K562 (cell line): ENCODE data around the gene BHMT2. TPM values are rescaled to one million over a fixed set of nuclear protein-coding genes. Genes with fewer than 3 reads are reported as not detected.

Experiments used
- ATAC-seq: fragments of 200-7000 bp; cut with Tn5 transposase; 3 replicates; pipeline ENCODE4 v1.9.1; 2020; ENCODE audit warnings: moderate library complexity
- BruUV-seq: library from RNA; stranded (reverse); fragments of 400-500 nt; replicated peaks from 2 replicates; lab custom pipeline; 2021; lab: Mats Ljungman, UMichigan
- CTCF ChIA-PET: fragments of 300-600 bp; formaldehyde crosslinking; extraction: SDS; loops from one replicate; lab custom pipeline; 2021; ENCODE audit warnings: low intra/inter-chr PET ratio; lab: Yijun Ruan, JAX
- POLR2A ChIA-PET: fragments of 300-600, 350-650 bp; sonication (Branson Sonifier 250); formaldehyde crosslinking; extraction: SDS; loops from one replicate; lab custom pipeline; 2021; ENCODE audit warnings: antibody characterized with exemption, inconsistent platforms; lab: Yijun Ruan, JAX
- DNase-seq, 4 experiments: peaks; one replicate each; pipeline versions ENCODE4 v3.0.0 to v3.0.0-alpha.2; 2011 to 2018; ENCODE audit warnings: low spot score in 3 of 4, mixed read lengths in 3 of 4; ENCODE audit errors: extremely low read depth in 1 of 4
- FAIRE-seq: peaks from 2 replicates; lab custom pipeline; 2011; peaks lifted over from hg19 to GRCh38; lab: Jason Lieb, UNC
- H2AFZ ChIP-seq: 2 replicates; pipeline ENCODE4 v1.6.0; 2011; ENCODE audit warnings: low read depth, low read length, control low read depth, inconsistent platforms
- H3K27ac ChIP-seq: fragments of 200-600 bp; 3 replicates; pipeline ENCODE4 v1.8.0; 2011; ENCODE audit warnings: low read depth, mild to moderate bottlenecking, control low read depth, inconsistent platforms, low read length, moderate library complexity, mixed read lengths; ENCODE audit errors: extremely low read depth
- H3K27me3 ChIP-seq, 2 experiments: fragments of 300-600 bp in 1 of 2; 2 replicates in 1 of 2; 3 replicates in 1 of 2; pipeline versions ENCODE4 v1.6.0 to v1.8.0; 2011; ENCODE audit warnings: inconsistent platforms in 2 of 2, low read length in 2 of 2, mild to moderate bottlenecking in 1 of 2, mixed read lengths in 1 of 2, moderate library complexity in 1 of 2; ENCODE audit not compliant: control insufficient read depth in 2 of 2, insufficient read depth in 2 of 2
- H3K36me3 ChIP-seq: fragments of 300-600 bp; 3 replicates; pipeline ENCODE4 v1.8.0; 2011; ENCODE audit warnings: mild to moderate bottlenecking, low read length, inconsistent platforms; ENCODE audit not compliant: control insufficient read depth, insufficient read depth
- H3K4me1 ChIP-seq, 2 experiments: fragments of 200-600 bp in 1 of 2; replicated peaks in 1 of 2; 2 replicates in 1 of 2; 3 replicates in 1 of 2; pipeline versions ENCODE4 v1.5.1 to v1.8.0; 2011; ENCODE audit warnings: inconsistent platforms in 2 of 2, low read length in 2 of 2, mild to moderate bottlenecking in 1 of 2, mixed read lengths in 1 of 2, moderate library complexity in 1 of 2; ENCODE audit not compliant: control insufficient read depth in 2 of 2, insufficient read depth in 2 of 2
- H3K4me2 ChIP-seq: 2 replicates; pipeline ENCODE4 v1.6.1; 2011; ENCODE audit warnings: low read length, control low read depth, inconsistent platforms, mixed read lengths; ENCODE audit not compliant: insufficient read depth
- H3K4me3 ChIP-seq: fragments of 200-600 bp; sonication (generic), shearing (Covaris generic); 2 replicates; pipeline ENCODE4 v1.5.1; 2016; ENCODE audit warnings: control low read depth, inconsistent platforms
- H3K79me2 ChIP-seq: fragments of 200-600 bp; 3 replicates; pipeline ENCODE4 v1.8.0; 2011; ENCODE audit warnings: low read length, inconsistent platforms; ENCODE audit not compliant: control insufficient read depth, insufficient read depth
- H3K9ac ChIP-seq, 2 experiments: 2 replicates each; pipeline versions ENCODE4 v1.6.0 to v1.6.1; 2011; ENCODE audit warnings: low read depth in 2 of 2, low read length in 2 of 2, control low read depth in 1 of 2, inconsistent platforms in 1 of 2, mild to moderate bottlenecking in 1 of 2, mixed read lengths in 1 of 2; ENCODE audit not compliant: insufficient read depth in 1 of 2
- H3K9me1 ChIP-seq: one replicate; pipeline ENCODE4 v1.6.0; 2011; ENCODE audit warnings: inconsistent platforms, mild to moderate bottlenecking, low read length, moderate library complexity; ENCODE audit not compliant: control insufficient read depth, insufficient read depth
- H3K9me3 ChIP-seq: replicated peaks from 2 replicates; pipeline ENCODE4 v1.5.1; 2011; ENCODE audit warnings: low read depth, low read length, inconsistent platforms; ENCODE audit not compliant: control insufficient read depth, insufficient read depth
- H4K20me1 ChIP-seq: replicated peaks from 2 replicates; pipeline ENCODE4 v1.6.1; 2011; ENCODE audit warnings: low read length, inconsistent platforms, mixed read lengths; ENCODE audit not compliant: control insufficient read depth, insufficient read depth
- BACH1 ChIP-seq: fragments of 200-800 bp; sonication (Bioruptor generic); IDR thresholded peaks from 2 replicates; pipeline ENCODE4 v1.6.1; 2016; ENCODE audit warnings: missing genetic modification characterization, missing compliant biosample characterization
- BRD9 ChIP-seq: fragments of 450-650 bp; IDR thresholded peaks from 2 replicates; pipeline ENCODE4 v1.6.1; 2018; ENCODE audit warnings: low read depth; ENCODE audit not compliant: partially characterized antibody
- DIDO1 ChIP-seq: fragments of 450-650 bp; IDR thresholded peaks from 2 replicates; pipeline ENCODE4 v1.6.1; 2016; ENCODE audit warnings: low read depth, missing biosample characterization, missing genetic modification characterization
- ELK3 ChIP-seq: fragments of 450-650 bp; formaldehyde crosslinking; IDR thresholded peaks from 2 replicates; pipeline ENCODE4 v1.4.0; 2020; ENCODE audit warnings: mild to moderate bottlenecking
- FOXM1 ChIP-seq, 2 experiments: fragments of 450-650 bp in 1 of 2; sonication (generic) in 1 of 2; formaldehyde crosslinking in 1 of 2; IDR thresholded peaks; 2 replicates each; pipeline versions ENCODE4 v1.6.1 to v1.9.0; 2017 to 2022; ENCODE audit warnings: low read depth in 2 of 2, mild to moderate bottlenecking in 2 of 2, missing genetic modification reagents in 1 of 2, moderate library complexity in 1 of 2
- IFI16 ChIP-seq: fragments of 250-450 bp; sonication (Bioruptor Pico); IDR thresholded peaks from 2 replicates; pipeline ENCODE4 v2.1.2; 2022; ENCODE audit warnings: mild to moderate bottlenecking, inconsistent platforms
- KLF16 ChIP-seq: IDR thresholded peaks from 2 replicates; pipeline ENCODE4 v1.6.1; 2016; ENCODE audit warnings: antibody characterized with exemption
- MCM7 ChIP-seq, 2 experiments: fragments of 450-650 bp; IDR thresholded peaks; 2 replicates each; pipeline ENCODE4 v1.6.1; 2016 to 2018
- SMARCA4 ChIP-seq: fragments of 450-650 bp; IDR thresholded peaks from 2 replicates; pipeline ENCODE4 v1.6.1; 2016
- SREBF1 ChIP-seq: fragments of 150-350 bp; IDR thresholded peaks from 2 replicates; pipeline ENCODE4 v1.6.1; 2014; ENCODE audit warnings: antibody characterized with exemption, low read depth, low read length, borderline replicate concordance
- STAT5B ChIP-seq: fragments of 250-450 bp; sonication (Bioruptor Pico); IDR thresholded peaks from 2 replicates; pipeline ENCODE4 v1.8.0; 2021; ENCODE audit warnings: mild to moderate bottlenecking, inconsistent platforms
- TSHZ1 ChIP-seq: fragments of 250-450 bp; sonication (Bioruptor Pico); IDR thresholded peaks from 2 replicates; pipeline ENCODE4 v1.4.0; 2020; ENCODE audit warnings: mild to moderate bottlenecking, moderate library complexity
- XRCC4 ChIP-seq: IDR thresholded peaks from one replicate; pipeline ENCODE4 v1.6.1; 2011; ENCODE audit not compliant: insufficient read depth, insufficient read length; ENCODE audit errors: extremely low read depth
- ZNF583 ChIP-seq: fragments of 250-450 bp; sonication (Bioruptor Pico); IDR thresholded peaks from 2 replicates; pipeline ENCODE4 v1.4.0; 2020
- ZNF668 ChIP-seq: fragments of 250-450 bp; sonication (Bioruptor Pico); IDR thresholded peaks from 2 replicates; pipeline ENCODE4 v1.8.0; 2022; ENCODE audit warnings: mild to moderate bottlenecking, inconsistent platforms
- ZNF76 ChIP-seq: fragments of 250-450 bp; sonication (Bioruptor Pico); IDR thresholded peaks from 2 replicates; pipeline ENCODE4 v1.4.0; 2020; ENCODE audit warnings: mild to moderate bottlenecking, moderate library complexity, borderline replicate concordance
- ZNF764 ChIP-seq: fragments of 250-450 bp; sonication (Bioruptor Pico); IDR thresholded peaks from 2 replicates; pipeline ENCODE4 v1.4.0; 2020; ENCODE audit warnings: low read depth, mild to moderate bottlenecking, moderate library complexity
- WGBS: fragments of 100-300 bp; shearing (Covaris generic); methylation state at CpG from one replicate; pipeline ENCODE4 v1.1.6; 2016; ENCODE audit warnings: low coverage, mixed read lengths; ENCODE audit not compliant: insufficient coverage; ENCODE audit errors: missing lambda C conversion rate; 5-methylcytosine and 5-hydroxymethylcytosine counted together
- in situ Hi-C: fragments of 300-500 bp; cut with MboI; formaldehyde crosslinking; loops from 4 replicates; pipeline ENCODE4 v1.15.0; 2018; ENCODE audit warnings: inconsistent platforms, mixed read lengths
- intact Hi-C: fragments of 100-400 bp; cut with micrococcal nuclease; formaldehyde crosslinking; loops from 2 replicates; pipeline ENCODE4 v1.14.2; 2022
- polyA plus RNA-seq, 8 experiments: library from polyadenylated mRNA; depleted of rRNA in 4 of 8; stranded (reverse) in 5 of 8; unstranded in 3 of 8; fragments of >200 nt; fragmentation: Nextera tagmentation in 2 of 8; fragmentation: Illumina TruSeq in 1 of 8; extraction: Ambion mirVana in 2 of 8; extraction: Trizol in 1 of 8; gene quantifications; 2 replicates each; pipeline versions ENCODE4 v1.2.1 to v1.2.3, GENCODE V29; 2011 to 2014; ENCODE audit warnings: inconsistent platforms in 1 of 8, missing spikeins in 1 of 8
- total RNA-seq, 7 experiments: library from RNA; depleted of rRNA in 6 of 7; stranded (reverse); fragments of >200 nt in 6 of 7; fragmentation: Illumina TruSeq in 2 of 7; extraction: Trizol in 2 of 7; gene quantifications; 2 replicates each; pipeline versions ENCODE4 v1.2.1 to v1.2.3, GENCODE V29; 2011 to 2021; ENCODE audit warnings: low replicate concordance in 1 of 7

Gene BHMT2
- total and polyA plus RNA-seq, 9 of the 15 experiments (the other 6 are each of a cell fraction or from before 2014, with no cell fraction given), result not detected

GRCh38 chr5:79088507-79088906, 18.9 kb downstream of the BHMT2 start (continued):
- no peak for TF ChIP-seq TSHZ1 (CRISPR knock-in tag)
- TF ChIP-seq BRD9, result no peak
- no peak for TF ChIP-seq SMARCA4
- no peak for TF ChIP-seq ZNF583 (CRISPR knock-in tag)
- TF ChIP-seq ELK3 (CRISPR knock-in tag), result no peak
- TF ChIP-seq ZNF668 (CRISPR knock-in tag), result no peak

- Histone ChIP-seq H3K4me2 (no peak overlapping the region), H2AFZ (no peak overlapping the region), H3K9me3 (no peaks in the 10 kb centered on the region), H4K20me1 (no peaks in the 10 kb centered on the region), H3K4me3 (no peak overlapping the region), H3K9ac (no peak overlapping the region), H3K79me2 (no peaks in the 10 kb centered on the region), H3K9me1 (no peaks in the 10 kb centered on the region), H3K27ac (no peak overlapping the region), H3K4me1 (no peaks in the 10 kb centered on the region; a peak in 1 of 5 replicates), H3K27me3 (peaks cover 8% of the 10 kb centered on the region in 2 experiments; a peak in 3 of 5 replicates), H3K36me3 (no peaks in the 10 kb centered on the region)
- ChIA-PET POLR2A (no interaction called here), CTCF (no interaction called here)
- ATAC-seq (no peak), FAIRE-seq (no peak), DNase-seq (no peak)
- intact Hi-C loops (no loop called here), in situ Hi-C loops (no loop called here)
- WGBS, result 2% methylated on average over 3 of the region's 3 CpGs
- no TSS peak for BruUV-seq
- TF ChIP-seq ZNF764 (CRISPR knock-in tag), result no peak
- no peak for TF ChIP-seq ZNF76 (CRISPR knock-in tag)
- TF ChIP-seq BACH1 (tag), result no peak
- TF ChIP-seq STAT5B (CRISPR knock-in tag), result no peak
- TF ChIP-seq SREBF1, result no peak
- TF ChIP-seq DIDO1 (tag), result no peak
- no peak for TF ChIP-seq KLF16
- no peak for TF ChIP-seq MCM7 (IDR thresholded peaks at IDR 0.05)
- TF ChIP-seq IFI16 (CRISPR knock-in tag), result no peak
- no peak for TF ChIP-seq FOXM1 (IDR thresholded peaks at IDR 0.05; ENCODE audit: low read depth)
- TF ChIP-seq FOXM1 (CRISPR knock-in tag; IDR thresholded peaks at IDR 0.05; ENCODE audit: low read depth), result no peak
- no peak for TF ChIP-seq XRCC4
Observed at GRCh38 chr5:79091064-79091463, 21.5 kb downstream of the BHMT2 start.
